ENCODE measurements around the gene MYO18B.

- TF ChIP-seq CTCF (IDR thresholded peaks at IDR 0.05; ENCODE audit: extremely low read depth in 1 of 2, insufficient read depth in 1 of 2, low read depth in 1 of 2, low read length in 2 of 2) (no peak), FOS (IDR thresholded peaks at IDR 0.05; ENCODE audit: borderline replicate concordance, insufficient read depth, low read length) (no peak)
Measured at GRCh38 chr22:25899566-25899965, 157.6 kb downstream of the MYO18B start.

Measured in endothelial cell of umbilical vein (primary cell).